BLaER1 (cell line): ENCODE data around the gene CFAP58.

ENCODE experiments used
- H3K27ac ChIP-seq: shearing (Covaris generic); formaldehyde crosslinking; 2 replicates; pipeline ENCODE4 v1.8.1; 2022
- H3K27me3 ChIP-seq: shearing (Covaris generic); formaldehyde crosslinking; 2 replicates; pipeline ENCODE4 v1.8.1; 2022
- H3K36me3 ChIP-seq: shearing (Covaris generic); formaldehyde crosslinking; 2 replicates; pipeline ENCODE4 v1.8.1; 2022
- H3K4me1 ChIP-seq: shearing (Covaris generic); formaldehyde crosslinking; 2 replicates; pipeline ENCODE4 v1.8.1; 2022
- H3K4me2 ChIP-seq: shearing (Covaris generic); formaldehyde crosslinking; 2 replicates; pipeline ENCODE4 v1.8.1; 2022
- H3K4me3 ChIP-seq: shearing (Covaris generic); formaldehyde crosslinking; 2 replicates; pipeline ENCODE4 v1.8.1; 2022
- H3K9ac ChIP-seq: shearing (Covaris generic); formaldehyde crosslinking; 2 replicates; pipeline ENCODE4 v1.8.1; 2022
- H3K9me3 ChIP-seq: shearing (Covaris generic); formaldehyde crosslinking; 2 replicates; pipeline ENCODE4 v1.8.1; 2022
- H4K20me1 ChIP-seq: shearing (Covaris generic); formaldehyde crosslinking; 2 replicates; pipeline ENCODE4 v1.8.1; 2022
- Cebpa-rat ChIP-seq: shearing (Covaris generic); IDR thresholded peaks from 2 replicates; pipeline ENCODE4 v1.8.1; 2022

CFAP58 gene

DNA sequence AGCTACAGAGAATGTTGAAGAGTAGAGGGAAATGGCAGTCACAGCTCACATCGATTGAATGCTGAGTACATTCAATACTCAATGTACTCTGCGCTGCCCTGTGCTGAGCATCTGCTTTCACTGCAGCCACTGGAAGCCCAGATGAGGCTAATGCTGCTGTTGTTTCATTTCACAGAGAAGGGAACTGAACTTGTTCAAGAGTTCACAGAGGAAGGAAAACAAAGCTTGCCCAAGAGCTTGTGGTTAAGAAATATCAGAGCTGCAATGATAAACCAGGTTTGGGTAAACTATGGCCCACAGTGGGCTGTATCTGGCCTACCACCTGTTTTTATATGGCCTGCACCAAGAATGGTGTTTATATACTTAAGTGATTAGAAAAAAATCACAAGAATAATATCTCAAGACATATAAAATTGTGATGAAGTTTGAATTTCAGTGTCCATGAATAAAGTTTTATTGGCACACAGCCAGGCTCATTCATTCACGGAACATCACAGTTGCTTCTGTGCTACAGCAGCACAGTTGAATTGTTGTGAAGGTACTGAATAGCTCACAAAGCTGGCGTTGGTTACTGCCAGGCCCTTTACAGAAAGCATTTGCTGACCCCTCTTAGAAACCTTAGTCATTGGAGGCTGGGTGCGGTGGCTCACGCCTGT is 64.1 kb downstream of the CFAP58 start:
- TF ChIP-seq Cebpa-rat: no peak
- Histone ChIP-seq H3K27ac (no peak overlapping the region), H3K27me3 (no peaks in the 10 kb centered on the region), H3K4me3 (no peak overlapping the region), H3K4me2 (no peak overlapping the region), H3K36me3 (no peaks in the 10 kb centered on the region), H3K9me3 (no peaks in the 10 kb centered on the region), H3K4me1 (no peaks in the 10 kb centered on the region), H4K20me1 (no peaks in the 10 kb centered on the region), H3K9ac (no peak overlapping the region)

DNA sequence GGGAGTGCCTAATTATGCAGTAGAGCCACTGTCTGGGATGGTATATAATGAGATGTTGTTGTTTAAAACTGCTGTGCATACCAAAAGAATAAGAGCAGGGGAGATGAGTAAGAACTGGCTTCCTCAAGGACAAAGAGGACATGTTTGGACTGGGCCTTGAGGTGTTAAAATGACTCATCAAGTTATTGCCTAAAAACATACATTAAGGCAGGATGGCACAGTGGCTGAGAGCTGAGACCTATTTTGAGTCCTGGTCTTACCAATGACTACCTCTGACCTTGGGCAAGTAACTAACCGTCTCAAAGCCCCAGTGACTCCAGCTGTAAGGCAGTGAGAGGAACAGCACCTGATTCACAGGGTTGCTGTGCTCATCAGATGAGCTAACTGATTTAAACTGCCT is 71.1 kb downstream of the CFAP58 start:
- Histone ChIP-seq H3K9me3 (no peaks in the 10 kb centered on the region), H3K4me3 (no peak overlapping the region), H3K4me1 (peaks cover 7% of the 10 kb centered on the region; the same call in 1 of the 2 replicates), H3K27me3 (no peaks in the 10 kb centered on the region), H3K9ac (no peak overlapping the region), H3K4me2 (no peak overlapping the region), H3K27ac (no peak overlapping the region), H3K36me3 (no peaks in the 10 kb centered on the region), H4K20me1 (no peaks in the 10 kb centered on the region)
- no peak for TF ChIP-seq Cebpa-rat

DNA sequence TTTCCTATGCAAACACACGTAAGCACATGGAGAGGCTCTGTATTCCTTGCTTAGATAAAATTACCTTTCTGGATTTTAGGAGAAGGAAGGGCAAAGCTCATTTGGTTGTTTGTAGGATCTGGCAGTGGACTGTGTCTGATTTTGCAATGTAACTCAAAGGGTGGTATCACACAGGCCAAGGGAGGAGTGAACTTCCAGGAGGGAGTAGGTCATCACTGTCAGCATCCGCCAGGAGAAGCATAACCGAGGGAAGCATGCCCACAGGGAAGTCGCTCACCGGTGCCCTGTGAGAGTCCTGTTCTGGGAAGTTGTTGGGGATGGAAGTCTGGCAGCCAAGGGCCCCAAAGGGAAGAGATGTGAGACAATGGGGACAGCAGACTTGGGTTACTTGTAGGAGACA is 74.4 kb downstream of the CFAP58 start:
- no peaks in the 10 kb centered on the region for H3K9me3 ChIP-seq
- no peaks in the 10 kb centered on the region for H3K27me3 ChIP-seq
- TF ChIP-seq Cebpa-rat: no peak
- peaks cover 7% of the 10 kb centered on the region; the same call in 1 of the 2 replicates for H3K4me1 ChIP-seq
- H4K20me1 ChIP-seq: no peaks in the 10 kb centered on the region
- H3K4me2 ChIP-seq: no peak overlapping the region
- no peak overlapping the region for H3K4me3 ChIP-seq
- no peak overlapping the region for H3K27ac ChIP-seq
- H3K9ac ChIP-seq: no peak overlapping the region
- no peaks in the 10 kb centered on the region for H3K36me3 ChIP-seq

DNA sequence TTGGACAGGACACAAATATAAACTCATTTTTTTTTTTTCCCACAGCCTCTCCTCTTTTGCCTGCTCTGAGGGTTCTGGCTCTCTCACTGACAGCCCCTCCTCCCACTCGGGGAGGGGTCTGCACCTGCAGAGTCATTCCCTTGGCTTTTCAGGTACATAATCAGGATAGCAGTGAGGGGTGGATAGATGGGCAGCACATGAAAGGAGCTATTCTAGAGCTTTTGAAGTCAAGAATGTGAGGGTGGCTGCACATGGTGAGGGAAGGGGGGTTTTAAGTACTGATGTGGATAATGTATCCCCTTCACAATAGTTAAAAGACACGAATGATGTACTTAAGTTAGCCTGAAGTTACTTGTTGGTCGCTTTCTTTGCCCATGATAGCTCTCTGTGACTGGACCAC is 76.2 kb downstream of the CFAP58 start:
- TF ChIP-seq Cebpa-rat: no peak
- Histone ChIP-seq H3K4me3 (no peak overlapping the region), H3K27me3 (no peaks in the 10 kb centered on the region), H3K36me3 (no peaks in the 10 kb centered on the region), H3K9ac (no peak overlapping the region), H3K27ac (no peak overlapping the region), H4K20me1 (no peaks in the 10 kb centered on the region), H3K4me1 (no peaks in the 10 kb centered on the region), H3K4me2 (no peak overlapping the region), H3K9me3 (no peaks in the 10 kb centered on the region)

DNA sequence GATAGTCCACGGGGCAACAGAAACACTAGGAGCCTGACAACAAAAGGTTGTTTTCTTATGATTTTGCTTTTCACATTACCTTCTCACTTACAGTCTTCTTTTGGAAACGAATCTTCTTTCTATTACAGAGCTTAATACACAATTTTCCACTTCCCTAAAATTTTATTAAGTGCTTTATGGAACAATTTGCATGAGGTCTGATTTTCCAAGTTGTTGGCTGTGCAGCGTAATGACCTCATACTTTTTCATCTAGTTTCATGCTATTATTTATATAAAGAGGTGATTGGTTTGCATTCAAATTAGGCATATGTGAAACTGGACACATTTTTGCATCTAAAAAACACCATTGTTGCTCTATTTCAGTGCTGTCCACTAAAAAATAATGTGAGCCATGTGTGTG is 76.7 kb downstream of the CFAP58 start:
- Histone ChIP-seq H3K4me3 (no peak overlapping the region), H3K9ac (no peak overlapping the region), H3K9me3 (no peaks in the 10 kb centered on the region), H3K4me2 (no peak overlapping the region), H3K27me3 (no peaks in the 10 kb centered on the region), H3K36me3 (no peaks in the 10 kb centered on the region), H4K20me1 (no peaks in the 10 kb centered on the region), H3K4me1 (no peaks in the 10 kb centered on the region), H3K27ac (no peak overlapping the region)
- no peak for TF ChIP-seq Cebpa-rat

DNA sequence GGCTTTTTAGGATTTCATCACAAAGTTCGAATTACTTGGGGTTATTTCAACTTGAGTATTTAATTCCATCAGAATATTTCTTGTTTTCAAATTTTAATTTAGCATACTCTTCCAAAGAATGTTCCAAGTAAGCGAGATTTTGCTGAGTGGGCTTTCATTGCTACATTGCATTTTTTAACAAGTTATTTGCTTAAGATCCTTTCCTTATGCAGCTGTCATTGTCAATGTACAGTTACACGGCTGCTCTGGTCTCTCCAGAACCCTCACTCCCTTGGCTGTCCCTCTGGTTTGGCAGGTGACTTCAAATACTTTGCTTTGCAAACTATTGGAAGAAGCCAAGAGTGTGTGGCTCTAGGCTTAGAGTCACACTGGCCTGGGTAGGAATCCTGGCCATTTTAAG is 80.0 kb downstream of the CFAP58 start:
- Histone ChIP-seq H3K27me3 (no peaks in the 10 kb centered on the region), H3K4me2 (no peak overlapping the region), H3K9me3 (no peaks in the 10 kb centered on the region), H3K9ac (no peak overlapping the region), H4K20me1 (no peaks in the 10 kb centered on the region), H3K36me3 (no peaks in the 10 kb centered on the region), H3K27ac (no peak overlapping the region), H3K4me1 (no peaks in the 10 kb centered on the region), H3K4me3 (no peak overlapping the region)
- TF ChIP-seq Cebpa-rat: no peak

DNA sequence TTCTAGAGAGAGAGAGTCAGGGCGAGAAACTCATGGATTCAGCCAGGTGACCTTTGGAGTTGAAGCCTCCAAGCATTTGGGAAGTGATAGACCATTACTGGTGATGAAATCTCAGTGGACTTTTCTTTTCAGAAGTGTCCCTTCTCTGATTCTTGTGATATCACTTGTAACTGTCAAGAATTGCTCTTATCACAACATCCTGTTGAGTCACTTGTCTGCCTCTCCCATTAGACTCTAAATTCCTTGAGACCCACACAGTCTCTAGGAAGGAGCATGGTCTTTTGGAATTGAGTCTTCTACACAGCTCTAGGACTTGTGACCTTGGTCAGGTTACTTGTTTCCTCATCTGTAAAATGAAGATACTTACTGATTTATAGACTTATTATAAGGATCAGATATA is 81.0 kb downstream of the CFAP58 start:
- H3K4me1 ChIP-seq: no peaks in the 10 kb centered on the region
- H3K9ac ChIP-seq: no peak overlapping the region
- H3K9me3 ChIP-seq: no peaks in the 10 kb centered on the region
- H3K27ac ChIP-seq: no peak overlapping the region
- TF ChIP-seq Cebpa-rat: no peak
- H3K27me3 ChIP-seq: no peaks in the 10 kb centered on the region
- H3K4me2 ChIP-seq: no peak overlapping the region
- H4K20me1 ChIP-seq: no peaks in the 10 kb centered on the region
- no peaks in the 10 kb centered on the region for H3K36me3 ChIP-seq
- H3K4me3 ChIP-seq: no peak overlapping the region

DNA sequence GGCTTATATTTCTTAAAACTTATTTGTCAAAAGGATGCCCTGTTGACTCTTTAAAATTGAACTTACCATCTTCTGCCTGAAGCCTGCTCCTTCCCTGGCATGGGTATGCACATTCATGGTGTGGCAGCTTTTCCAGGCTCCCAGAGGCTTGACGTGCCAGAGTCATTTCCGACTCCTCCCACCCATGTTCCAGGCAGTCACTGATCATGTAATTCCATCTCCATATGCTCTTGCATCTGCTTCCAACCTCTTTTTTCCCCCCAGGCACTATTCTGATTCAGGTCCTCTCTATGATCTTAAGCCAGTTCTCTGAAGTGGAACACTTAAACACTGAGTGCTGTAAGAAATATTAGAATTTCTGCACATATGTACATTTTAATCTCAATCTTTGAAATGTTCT is 82.2 kb downstream of the CFAP58 start:
- Histone ChIP-seq H3K4me3 (no peak overlapping the region), H3K27ac (no peak overlapping the region), H3K36me3 (no peaks in the 10 kb centered on the region), H3K9ac (no peak overlapping the region), H3K4me2 (no peak overlapping the region), H4K20me1 (no peaks in the 10 kb centered on the region), H3K4me1 (no peaks in the 10 kb centered on the region), H3K27me3 (no peaks in the 10 kb centered on the region), H3K9me3 (no peaks in the 10 kb centered on the region)
- no peak for TF ChIP-seq Cebpa-rat

DNA sequence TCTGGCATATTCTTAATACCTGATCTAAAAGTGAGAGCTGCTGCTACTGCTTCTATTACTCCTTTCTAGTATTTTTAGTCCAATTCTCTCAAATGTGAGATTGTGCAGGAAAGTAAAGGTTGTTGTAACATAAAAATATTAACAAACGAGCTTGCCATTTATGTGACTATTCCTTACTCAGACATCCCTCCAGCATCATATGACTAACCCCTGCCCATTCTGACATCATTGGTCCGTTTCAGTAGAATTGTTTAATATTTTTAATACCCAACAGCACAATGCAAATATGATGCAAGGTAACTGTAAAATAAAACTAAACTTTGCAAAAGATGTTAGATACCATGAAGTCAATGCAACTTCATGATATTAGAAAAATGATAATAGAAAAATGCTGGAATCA is 83.6 kb downstream of the CFAP58 start:
- H3K27me3 ChIP-seq: no peaks in the 10 kb centered on the region
- H3K9me3 ChIP-seq: no peaks in the 10 kb centered on the region
- no peak overlapping the region for H3K9ac ChIP-seq
- no peak overlapping the region for H3K27ac ChIP-seq
- H3K4me1 ChIP-seq: no peaks in the 10 kb centered on the region; the same call in 1 of the 2 replicates
- H4K20me1 ChIP-seq: no peaks in the 10 kb centered on the region
- H3K4me3 ChIP-seq: no peak overlapping the region
- H3K4me2 ChIP-seq: no peak overlapping the region
- TF ChIP-seq Cebpa-rat: no peak
- H3K36me3 ChIP-seq: no peaks in the 10 kb centered on the region

DNA sequence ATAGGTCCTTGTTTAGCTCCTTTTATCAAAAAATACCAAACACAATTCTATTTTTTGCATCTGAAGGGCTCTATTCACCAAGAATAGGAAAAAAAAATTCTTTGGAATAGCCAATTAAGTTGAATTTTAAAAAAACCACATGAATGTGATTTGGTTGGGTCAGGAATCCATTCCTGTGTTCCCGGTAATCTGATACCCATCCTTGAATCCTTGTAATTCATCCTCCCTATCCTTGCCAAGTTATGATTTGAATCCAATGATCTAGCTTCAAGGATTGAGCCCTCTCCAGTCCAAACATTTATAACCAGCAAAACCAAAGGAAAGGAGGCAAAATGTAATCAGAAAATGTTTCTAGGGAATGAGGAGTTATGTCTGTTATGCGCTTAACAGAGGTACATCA is 86.6 kb downstream of the CFAP58 start:
- H3K9ac ChIP-seq: no peak overlapping the region
- no peaks in the 10 kb centered on the region for H3K9me3 ChIP-seq
- TF ChIP-seq Cebpa-rat: no peak
- H3K27me3 ChIP-seq: no peaks in the 10 kb centered on the region
- H3K4me1 ChIP-seq: no peaks in the 10 kb centered on the region; the same call in 1 of the 2 replicates
- H3K4me2 ChIP-seq: no peak overlapping the region
- H4K20me1 ChIP-seq: no peaks in the 10 kb centered on the region
- no peak overlapping the region for H3K4me3 ChIP-seq
- H3K36me3 ChIP-seq: no peaks in the 10 kb centered on the region
- no peak overlapping the region for H3K27ac ChIP-seq
